EH (cell line): Measurements from ENCODE around the gene MAGEB2.
A peak's percentile ranks its signal among the peaks of the same experiment; 100 is the strongest.
"Not testable (repeated sequence)": the region's sequence is repeated elsewhere in the genome, so short reads cannot be mapped to it uniquely, and the experiment has no call there.

Experiments used
- DNase-seq: peaks from one replicate; pipeline ENCODE4 v3.0.0-alpha.2; 2015; ENCODE audit warnings: low read depth

The MAGEB2 gene, protein sequence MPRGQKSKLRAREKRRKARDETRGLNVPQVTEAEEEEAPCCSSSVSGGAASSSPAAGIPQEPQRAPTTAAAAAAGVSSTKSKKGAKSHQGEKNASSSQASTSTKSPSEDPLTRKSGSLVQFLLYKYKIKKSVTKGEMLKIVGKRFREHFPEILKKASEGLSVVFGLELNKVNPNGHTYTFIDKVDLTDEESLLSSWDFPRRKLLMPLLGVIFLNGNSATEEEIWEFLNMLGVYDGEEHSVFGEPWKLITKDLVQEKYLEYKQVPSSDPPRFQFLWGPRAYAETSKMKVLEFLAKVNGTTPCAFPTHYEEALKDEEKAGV

DNA sequence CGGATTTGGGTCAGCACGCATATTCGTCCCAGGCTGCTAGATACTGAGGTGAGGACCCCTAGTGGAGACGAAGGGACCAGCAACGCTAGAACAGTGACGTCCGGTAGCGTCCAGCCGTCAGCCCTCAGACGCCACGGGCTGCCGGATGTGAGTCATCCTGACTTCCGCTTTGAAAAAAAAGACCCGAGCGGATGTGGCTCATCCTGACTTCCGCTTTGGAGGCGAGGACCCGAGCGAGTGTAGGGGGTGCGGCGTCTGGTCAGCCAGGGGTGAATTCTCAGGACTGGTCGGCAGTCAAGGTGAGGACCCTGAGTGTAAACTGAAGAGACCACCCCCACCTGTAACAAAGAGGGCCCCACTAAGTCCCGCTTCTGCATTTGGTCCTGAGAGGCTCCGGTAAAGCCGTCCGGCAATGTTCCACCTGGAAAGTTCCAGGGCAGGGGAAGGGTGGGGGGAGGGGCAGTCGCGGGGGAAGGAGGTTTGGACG, at the start of gene MAGEB2:
TSS of gene MAGEB2 (plus strand) at position 207 of the 487 bp plus-strand sequence. CDS start 3,018 bp downstream, outside the sequence.
- DNase-seq, result no peak

DNA sequence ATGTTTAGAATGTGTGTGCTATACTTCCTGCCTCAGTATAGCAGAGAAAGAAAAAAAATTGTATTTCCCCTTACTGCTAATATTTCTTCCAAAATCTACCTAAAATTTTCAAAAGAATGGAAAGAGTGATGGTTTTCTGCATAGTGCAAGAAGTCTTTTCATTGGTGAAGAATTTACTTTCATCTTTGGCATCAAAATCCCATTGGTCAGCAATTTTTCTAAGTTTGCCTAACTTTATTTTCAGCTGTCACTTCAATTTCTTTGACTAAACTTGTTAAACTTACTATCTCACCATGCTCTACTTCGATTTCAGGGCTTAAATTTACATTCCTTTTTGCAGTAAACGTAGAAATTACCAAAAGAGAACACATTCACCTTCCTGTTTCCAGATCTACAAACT, 44.5 kb upstream of the MAGEB2 start:
- DNase-seq, result no peak

DNA sequence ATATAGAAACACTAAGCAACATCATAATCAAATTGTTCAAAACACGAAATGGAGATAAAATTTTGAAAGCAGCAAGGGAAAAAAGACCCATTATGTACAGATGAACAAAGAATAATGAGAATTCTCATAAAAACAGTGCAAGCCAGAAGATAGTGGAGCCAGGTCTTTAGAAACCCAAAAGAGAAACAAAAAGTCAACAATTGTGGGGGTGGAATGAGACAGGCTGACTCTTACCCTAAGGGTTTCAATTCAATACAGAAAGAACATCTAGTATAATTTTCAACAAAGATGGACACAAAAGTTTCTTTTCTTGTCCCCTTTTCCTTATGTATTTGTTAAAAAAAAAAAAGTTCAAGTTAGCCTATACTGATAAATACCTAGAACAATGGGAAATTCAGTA, 34.0 kb upstream of the MAGEB2 start:
- no peak for DNase-seq

DNA sequence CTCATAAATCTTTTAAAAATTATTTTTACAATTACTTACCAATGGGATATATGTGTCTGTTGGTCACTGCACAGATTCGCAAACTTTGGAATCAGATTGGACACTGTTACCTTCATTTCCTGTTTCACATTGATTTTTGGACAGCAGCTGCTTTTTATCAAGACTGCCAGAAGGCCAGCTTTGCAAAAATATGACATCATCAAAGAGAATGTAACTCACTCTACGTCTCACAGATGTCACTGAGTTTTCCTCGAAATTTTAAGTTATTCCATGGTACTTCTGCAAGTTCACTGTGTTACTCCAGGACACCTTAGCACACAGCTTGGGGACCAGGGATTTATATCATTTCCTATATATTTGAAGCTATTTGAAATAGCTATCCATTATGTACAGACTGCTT, 31.8 kb upstream of the MAGEB2 start:
- DNase-seq, result peak; percentile 1

DNA sequence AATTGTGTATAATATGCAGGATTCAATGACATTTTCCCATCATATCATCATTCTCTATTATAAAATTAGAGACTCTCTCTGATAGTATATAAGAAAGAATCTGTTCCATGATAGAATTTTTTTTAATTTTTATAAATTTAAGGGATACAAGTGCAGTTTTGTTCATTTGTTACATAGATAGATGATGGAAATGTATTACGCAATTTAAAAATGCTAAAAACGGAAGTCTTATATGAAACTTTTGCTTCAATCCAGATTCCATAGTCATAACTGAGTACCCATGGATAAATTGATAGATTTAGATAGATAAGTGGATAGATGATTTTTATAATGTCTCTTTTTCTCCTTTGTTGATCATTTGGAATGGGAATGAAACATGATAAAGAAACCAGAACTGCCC, 24.9 kb upstream of the MAGEB2 start:
- DNase-seq, result no peak

DNA sequence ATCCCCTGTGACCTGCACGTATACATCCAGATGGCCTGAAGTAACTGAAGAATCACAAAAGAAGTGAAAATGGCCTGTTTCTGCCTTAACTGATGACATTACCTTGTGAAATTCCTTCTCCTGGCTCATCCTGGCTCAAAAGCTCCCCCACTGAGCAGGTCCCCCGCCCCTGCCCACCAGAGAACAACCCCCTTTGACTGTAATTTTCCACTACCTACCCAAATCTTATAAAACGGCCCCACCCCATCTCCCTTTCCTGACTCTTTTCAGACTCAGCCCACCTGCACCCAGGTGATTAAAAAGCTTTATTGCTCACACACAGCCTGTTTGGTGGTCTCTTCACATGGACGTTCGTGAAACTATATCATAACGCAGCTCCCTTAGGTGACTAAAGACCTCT, 21.5 kb upstream of the MAGEB2 start:
- DNase-seq, result not testable (repeated sequence)

DNA sequence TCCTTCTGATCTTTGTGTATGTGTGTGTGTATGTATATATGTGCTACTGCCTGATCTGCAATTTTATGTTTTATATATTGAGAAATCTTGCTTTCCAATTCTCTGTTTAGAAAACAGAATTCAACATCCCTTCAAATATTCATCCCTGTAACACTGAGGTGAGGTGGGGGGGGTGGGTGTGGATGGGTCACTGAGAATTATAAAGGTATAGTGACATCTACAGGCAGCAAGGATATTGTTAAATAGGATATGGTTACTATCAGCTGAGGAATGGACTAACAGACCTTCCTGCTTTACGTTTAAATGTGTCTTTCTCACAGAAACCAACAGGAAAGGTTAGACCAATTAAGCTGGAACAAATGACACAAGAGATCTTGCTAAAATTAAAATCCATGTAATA, 19.0 kb upstream of the MAGEB2 start:
- peak; percentile 18 for DNase-seq

DNA sequence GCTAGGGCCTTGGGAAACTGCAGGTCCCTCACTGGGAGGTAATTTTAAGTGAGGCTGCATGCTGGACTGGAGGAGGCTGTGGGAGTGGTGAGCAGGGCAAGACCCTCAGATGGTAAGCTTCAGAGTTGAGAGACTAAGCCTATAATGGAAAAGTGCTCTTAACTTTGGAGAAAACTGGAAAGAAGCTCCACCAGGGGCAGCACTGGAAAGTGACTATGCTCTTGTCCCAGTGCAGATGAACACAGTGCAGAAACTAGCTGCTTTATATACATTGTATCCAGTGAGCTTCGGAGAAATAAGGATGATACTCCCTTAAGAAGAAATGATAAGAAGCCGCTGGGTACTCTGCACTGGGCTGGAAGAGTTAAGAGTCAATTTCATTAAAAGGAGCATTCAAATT, 3.2 kb upstream of the MAGEB2 start:
- DNase-seq, result no peak

DNA sequence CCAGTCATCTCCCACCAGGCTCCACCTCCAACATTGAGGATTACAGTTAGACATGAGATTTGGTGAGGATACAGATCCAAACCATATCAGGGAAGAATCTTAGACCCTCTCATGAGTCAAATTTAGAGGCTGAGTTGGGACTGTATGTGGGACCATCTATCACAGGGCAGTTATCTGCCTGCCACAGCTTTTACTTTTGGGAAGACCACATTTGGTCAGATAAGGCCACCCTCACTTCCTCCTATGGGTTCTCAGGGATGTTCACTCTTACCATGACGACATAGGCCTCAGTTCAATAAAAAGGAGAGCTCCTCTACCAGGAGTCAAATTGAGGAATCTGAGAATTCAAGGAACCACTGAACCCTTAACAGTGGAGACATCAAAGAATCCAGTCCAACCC, 2.1 kb downstream of the MAGEB2 start:
- DNase-seq, result no peak

DNA sequence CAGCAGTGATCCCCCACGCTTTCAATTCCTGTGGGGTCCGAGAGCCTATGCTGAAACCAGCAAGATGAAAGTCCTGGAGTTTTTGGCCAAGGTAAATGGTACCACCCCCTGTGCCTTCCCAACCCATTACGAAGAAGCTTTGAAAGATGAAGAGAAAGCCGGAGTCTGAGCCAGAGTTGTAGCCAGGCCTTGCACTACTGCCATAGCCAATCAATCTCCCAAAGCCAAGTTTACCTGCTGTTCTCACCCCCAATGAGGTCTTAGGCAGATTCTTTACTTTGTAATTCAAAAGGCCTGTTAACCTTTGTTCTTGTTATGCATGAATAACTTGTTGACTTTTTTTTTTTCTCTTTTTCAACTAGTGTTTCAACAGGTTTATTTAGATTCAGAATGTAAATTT, 4.0 kb downstream of the MAGEB2 start:
- no peak for DNase-seq

DNA sequence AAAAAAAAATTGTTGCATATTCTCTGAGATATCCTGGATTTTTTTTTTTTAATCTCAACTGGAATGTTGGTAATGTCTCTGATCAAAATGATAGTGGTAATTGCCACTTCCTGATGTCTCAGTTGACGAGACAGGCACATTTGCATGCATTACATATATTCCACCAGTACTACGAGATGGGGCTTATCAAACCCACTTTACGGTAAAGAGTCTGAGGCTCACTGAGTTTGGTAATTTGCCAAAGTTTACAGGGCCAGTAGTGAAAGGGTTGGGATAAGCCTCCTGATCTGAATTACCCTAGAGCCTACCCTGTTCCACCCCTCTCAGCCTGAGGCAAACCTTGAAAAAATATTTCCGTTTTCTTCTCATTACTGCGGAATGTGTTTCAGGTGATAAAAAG, 5.3 kb downstream of the MAGEB2 start:
- DNase-seq, result no peak

DNA sequence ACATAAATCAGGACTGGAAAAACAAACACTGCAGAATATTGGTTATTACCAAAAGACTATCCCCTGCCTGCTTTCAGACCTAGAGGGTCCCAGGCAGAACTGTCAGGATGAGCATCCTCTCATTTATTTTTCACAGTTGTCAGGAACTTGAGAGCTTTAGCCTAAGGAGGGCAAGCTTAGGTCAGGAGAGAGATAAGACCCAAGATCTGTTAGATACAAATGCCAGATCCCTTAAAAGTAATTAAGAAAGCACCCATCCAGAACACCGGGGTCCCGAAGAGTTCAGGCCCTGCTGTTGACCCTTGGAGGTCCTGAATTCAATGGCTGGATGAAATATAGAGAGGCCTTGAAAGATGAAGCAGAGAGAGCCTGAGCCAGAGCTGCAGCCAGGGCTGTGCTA, 9.2 kb downstream of the MAGEB2 start:
- no peak for DNase-seq

DNA sequence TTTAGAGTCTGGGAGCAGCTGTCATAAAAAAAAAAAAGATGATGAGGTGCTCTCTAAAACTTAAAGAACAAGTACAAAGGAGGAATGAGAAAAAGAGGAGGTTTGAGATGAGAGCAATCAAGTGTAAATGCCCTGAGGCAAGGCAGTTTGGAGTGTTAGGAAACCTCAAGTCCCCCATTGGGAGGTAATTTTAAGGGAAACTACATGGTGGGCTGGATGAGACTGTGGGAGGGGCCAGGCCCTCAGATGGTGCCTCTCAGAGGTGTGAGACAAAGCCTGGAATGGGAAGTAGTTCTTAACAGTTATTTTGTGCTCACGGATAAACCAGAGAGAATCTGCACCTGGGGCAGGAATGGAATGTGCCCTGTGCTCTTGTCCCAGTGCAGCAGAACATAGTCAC, 13.2 kb downstream of the MAGEB2 start:
- DNase-seq, result no peak

DNA sequence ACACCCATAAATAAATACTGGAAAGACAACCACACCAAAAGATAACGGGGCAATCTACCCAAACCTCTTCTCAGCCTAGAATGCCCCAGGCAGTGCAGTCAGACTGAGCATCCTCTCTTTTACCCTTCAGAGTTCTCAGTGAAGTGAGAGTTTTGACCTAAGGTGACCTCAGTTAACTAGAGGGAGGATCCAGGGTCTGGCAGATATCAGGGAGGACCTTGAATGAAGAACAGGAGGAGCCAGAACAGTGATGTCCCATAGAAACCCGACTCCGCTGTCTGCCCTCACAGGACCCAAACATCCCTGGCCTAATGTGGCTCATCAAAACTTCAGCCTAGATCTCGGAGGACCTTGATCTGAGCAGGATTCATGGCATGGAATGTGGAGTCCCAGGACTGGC, 15.0 kb downstream of the MAGEB2 start, which contains the start of gene MAGEB3:
TSS of gene MAGEB3 (plus strand) at position 263 of the 400 bp plus-strand sequence. CDS start 5,268 bp downstream, outside the sequence.
- DNase-seq, result no peak

DNA sequence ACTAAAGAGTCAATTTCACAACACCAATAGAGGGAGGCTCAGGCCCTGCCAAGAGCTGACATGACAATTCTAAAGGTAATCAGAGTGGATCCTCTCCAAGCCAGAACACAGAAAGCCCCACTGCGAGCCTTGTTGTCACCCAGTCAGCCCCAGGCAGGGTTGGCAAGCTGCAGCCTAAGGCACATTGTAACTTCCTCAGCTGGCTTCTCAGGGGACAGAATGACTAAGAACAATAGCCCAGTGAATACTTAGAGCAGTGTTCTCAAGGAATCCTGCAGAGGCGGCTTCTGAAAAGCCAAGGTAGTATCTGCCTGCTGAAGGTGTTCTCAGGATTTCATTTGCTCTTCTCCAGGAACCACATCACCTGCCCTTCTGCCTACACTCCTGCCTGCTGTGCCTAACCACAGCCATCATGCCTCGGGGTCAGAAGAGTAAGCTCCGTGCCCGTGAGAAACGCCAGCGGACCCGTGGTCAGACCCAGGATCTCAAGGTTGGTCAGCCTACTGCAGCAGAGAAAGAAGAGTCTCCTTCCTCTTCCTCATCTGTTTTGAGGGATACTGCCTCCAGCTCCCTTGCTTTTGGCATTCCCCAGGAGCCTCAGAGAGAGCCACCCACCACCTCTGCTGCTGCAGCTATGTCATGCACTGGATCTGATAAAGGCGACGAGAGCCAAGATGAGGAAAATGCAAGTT, 26.5 kb downstream of the MAGEB2 start, which contains the start of gene MAGEB4:
TSS of gene MAGEB4 (plus strand) at position 277 of the 692 bp plus-strand sequence. CDS start at position 413, 136 bp downstream.
- DNase-seq, result no peak

DNA sequence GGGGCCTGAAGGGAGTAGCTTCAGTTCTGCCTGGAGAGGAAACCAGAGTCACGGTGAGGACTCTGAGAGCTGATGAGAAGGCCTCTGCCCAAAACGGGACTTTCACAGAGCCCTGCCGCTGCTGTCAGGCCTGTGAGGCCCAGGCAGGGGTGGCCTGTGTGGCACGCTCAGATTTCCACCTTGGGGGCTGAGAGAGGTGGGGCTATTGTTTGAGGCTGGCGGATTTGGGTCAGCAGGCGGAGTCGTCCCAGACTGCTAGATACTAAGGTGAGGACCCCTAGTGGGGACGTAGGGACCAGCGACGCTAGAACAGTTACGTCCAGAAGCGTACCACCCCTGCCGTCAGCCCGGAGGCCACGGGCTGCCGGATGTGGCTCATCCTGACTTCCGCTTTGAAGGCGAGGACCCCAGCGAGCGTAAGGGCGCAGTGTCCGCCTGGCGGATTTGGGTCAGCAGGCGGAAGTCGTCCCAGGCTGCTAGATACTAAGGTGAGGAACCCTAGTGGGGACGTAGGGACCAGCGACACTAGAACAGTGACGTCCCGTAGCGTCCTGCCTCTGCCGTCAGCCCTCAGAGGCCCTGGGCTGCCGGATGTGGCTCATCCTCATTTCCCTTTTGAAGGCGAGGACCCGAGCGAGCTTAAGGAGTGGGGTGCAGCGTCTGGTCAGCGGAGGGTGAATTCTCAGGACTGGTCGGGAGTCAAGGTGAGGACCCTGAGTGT, 31.6 kb downstream of the MAGEB2 start, which contains the start of gene MAGEB1:
TSS of gene MAGEB1 (plus strand) at position 378 of the 721 bp plus-strand sequence. CDS start 3,348 bp downstream, outside the sequence.
- no peak for DNase-seq

DNA sequence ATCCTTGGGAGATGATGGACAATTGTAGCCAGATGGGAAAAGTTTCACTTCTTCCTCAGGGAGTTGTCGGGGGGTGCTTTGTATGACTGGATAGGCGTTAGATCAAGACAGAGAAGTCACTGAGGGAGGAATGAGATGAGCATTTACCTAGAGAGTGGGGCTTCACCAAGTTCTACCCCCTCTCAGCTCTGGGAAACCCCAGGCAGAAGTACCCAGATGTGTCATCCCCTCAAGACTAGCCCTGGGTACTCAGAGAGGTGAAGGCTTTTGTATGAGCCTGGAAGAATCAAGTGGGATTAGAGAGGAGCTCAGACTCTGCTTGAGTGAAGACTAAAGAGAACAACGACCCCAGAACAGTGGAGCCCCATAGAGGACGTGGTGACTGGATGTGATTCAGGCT, 33.5 kb downstream of the MAGEB2 start:
- no peak for DNase-seq

DNA sequence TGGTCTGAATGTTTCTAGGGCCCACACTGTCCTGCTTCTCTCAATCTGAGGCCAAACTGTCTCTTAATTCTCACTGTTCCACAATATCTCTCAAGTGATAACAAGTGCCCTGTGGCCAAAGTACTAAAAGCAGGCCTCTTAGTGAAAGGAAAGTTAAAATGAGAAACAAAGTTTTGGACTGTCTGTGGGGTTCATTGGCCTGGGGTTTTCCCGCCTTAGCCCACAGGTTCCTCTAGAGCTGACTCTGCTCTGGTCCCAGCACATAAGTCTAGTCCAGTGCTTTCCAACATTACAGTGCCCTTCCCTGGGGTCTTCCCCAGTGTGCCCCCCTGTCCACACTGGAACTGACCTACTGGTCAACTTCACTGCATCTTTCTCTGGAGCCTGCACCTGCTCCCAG, 37.9 kb downstream of the MAGEB2 start:
- DNase-seq, result no peak

DNA sequence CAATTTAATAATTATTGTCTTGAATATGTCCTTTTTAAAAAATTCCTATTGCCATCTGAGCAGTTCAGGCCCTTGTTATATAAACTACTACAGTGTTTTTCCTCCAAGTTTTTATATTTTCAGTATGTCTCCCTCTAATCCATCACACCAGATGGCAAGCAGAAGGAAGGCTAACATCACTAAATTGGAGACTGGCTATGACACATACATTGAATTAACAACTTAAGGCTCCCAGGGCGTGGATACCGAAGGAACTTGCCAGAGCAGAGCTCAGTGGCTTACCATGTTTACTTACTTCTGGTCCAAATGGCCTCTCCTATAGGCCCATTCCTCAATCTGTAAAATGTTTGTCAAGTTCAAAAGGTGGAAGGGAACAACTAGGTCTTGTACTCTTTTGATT, 44.6 kb downstream of the MAGEB2 start:
- no peak for DNase-seq

DNA sequence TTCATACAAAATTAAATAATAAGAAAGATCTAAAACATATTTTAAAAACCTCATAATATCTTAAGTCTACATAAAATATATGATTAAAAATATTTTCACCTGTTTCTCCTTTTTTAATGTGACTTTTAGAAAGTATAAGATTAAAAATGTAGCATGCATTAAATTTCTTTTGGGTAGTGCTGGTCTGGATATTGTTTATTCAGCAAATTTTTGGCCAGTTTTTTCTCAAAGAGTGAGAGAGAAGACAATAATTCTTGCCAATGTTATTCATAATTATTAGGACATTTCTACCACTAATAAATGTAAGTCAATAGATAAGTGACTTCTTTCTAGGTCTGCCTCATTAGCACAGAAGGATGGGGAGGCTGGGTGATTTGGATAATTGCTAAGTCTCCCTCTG, 45.6 kb downstream of the MAGEB2 start:
- DNase-seq, result no peak

DNA sequence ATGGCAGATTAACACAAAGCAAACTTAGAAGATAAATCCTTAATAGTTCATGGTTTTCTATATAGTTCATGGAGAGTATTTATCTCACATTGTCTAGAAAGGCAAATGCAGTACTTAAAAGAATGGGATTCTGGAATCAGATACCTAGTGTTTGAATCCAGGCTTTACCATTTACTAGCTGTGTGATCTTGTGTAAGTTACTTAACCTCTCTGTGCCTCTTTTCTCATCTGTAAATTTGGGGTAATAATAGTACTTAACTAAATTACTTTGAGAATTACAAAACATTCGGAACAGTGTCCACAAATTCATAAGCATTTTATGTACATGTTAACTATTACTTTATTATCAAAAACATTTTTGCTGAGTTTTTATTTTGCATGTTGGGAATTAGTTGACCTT, 47.4 kb downstream of the MAGEB2 start:
- no peak for DNase-seq
